Eye (tissue), 1 donor: ENCODE data around the gene DCAF10.

Experiments
- DNase-seq: peaks from one replicate; pipeline ENCODE4 v3.0.0-alpha.2; 2015

Gene DCAF10

DNA sequence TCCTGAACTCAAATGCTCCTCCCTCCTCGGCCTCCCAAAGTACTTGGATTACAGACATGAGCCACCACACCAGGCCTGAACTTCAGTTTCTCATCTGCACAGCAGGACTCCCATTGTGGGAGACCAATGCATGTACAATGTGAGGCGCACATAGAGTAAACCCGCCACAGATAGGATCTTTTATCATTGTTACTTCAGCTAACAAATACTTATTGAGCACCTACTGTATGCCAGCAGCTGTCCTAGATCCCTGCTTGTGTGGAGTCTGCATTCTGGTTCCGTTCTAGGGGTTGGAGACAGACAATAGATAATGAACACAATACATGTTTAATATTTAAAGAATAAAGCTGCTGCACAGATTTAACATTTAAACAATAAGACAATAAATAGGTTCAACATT lies 109.7 kb downstream of the DCAF10 start:
- DNase-seq = no peak

GRCh38 chr9:37911271-37911681 lies 110.7 kb downstream of the DCAF10 start:
- DNase-seq = no peak

DNA sequence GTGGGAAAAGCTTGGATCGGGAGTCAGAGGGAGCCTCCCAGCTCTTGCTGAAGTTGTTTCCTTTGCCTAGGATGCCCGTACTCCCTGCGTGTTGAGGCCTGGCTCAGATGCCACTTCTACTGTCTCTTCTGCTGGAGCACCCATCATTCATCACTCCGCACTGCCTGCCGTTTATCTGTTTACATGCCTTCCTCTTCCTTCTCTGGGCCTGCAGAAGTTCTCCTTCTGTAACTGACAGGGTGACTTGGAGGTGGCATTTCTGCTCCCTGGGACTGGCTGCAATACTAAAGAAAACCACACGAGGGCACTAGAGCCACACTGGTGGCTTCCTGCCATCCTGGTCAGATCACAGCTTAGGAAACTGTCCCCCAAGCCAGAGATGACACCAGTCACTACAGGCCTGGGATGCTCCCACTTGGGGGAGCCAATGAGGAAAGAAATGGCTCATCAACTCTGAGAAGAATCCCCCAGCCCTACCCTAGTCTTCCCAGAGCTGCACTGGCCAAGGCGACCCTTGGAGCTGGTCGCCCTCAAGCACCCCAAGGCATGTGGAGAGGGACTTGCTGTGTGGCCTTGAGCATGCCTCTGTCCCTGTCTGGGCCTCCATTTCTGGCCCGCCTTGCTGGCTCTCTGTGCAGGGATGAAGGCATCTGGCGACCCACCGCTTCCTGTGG lies 113.0 kb downstream of the DCAF10 start:
- DNase-seq = peak; percentile 97

GRCh38 chr9:37914154-37914551 lies 113.6 kb downstream of the DCAF10 start:
- no peak for DNase-seq

- DNase-seq = no peak
Observed at GRCh38 chr9:37914701-37915358, 114.2 kb downstream of the DCAF10 start.

DNA sequence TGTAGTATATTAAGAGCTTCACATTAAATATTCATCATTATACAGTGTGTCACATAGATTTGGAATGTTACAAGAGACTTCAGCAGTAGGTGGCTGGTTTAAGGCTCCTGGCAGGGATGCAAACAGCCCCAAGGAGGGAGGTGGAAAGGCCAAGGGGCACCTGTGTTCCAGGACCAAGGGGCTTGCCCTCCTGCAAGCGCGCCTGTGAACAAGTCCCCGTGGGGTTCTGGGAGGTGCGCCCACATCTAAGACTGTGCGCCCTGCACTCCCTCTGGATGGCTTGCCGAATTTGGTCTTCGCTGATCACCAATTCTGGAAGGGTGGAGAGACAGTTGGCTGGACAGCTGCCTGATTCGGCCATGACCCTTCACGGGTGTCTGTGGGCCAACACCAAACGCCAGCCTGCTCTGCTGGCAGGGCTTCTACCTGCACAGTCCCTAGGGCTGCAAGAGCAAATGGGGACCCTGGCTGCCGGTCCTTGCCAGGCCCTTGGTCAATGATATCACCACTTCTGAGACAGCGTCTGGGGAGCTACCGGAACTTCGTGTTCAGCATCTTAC lies 115.4 kb downstream of the DCAF10 start:
- no peak for DNase-seq

DNA sequence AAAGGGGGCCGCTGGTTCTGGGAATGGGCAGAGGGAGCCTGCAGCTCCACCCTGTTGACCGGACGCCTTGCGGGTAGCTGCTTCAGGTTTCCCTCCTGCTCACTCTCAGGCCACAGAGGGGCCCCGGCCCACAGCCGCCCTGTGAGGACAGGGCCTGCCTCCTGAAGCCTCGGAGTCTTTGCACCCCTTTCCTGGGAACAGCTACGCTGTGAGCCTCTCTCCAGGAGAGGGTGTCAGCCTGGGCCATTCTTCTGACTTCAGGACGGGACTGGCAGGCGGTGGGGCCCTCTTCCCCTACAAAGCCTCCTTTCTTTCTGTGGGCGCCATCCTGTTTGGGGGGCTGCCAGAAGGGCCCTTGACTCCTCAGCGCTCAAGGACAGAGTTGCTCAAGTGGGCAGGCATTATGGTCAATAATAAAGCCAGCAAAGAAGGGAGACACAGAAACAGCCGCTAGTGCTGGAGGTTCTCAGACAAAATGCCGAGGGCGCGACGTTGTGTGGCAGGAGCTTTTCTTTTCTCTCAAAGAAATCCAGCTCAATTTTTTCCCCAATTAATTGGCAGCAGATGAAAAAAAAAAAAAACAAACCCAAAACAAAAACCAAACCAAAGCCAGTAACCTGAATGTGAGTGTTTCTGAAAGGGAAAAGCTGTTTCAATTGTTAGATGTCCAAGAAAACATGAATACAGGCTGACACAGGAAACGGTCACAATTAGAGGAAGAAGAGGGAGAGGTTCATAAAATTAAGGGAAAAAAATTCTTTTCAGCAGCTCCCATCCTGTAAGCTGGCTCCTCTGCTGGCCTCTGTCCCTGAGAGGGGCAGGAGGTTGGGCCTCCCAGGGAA lies 116.1 kb downstream of the DCAF10 start:
- DNase-seq = no peak
